Measurements from ENCODE around the gene DENND1B. TPM values are rescaled to one million over a fixed set of nuclear protein-coding genes. Genes with fewer than 3 reads are reported as not detected.

Gene DENND1B
- total and polyA plus RNA-seq, 9 of the 15 experiments (the other 6 are each of a cell fraction or from before 2014, with no cell fraction given), result 2.1 to 12.1 (median 7.5) TPM

- no peak for FAIRE-seq
- H3K4me1 ChIP-seq (replicated peaks in 1 of 2; ENCODE audit: control insufficient read depth in 2 of 2, insufficient read depth in 2 of 2, low read length in 2 of 2), result no peaks in the 10 kb centered on the region
- no peaks in the 10 kb centered on the region for H3K27me3 ChIP-seq (ENCODE audit: control insufficient read depth in 2 of 2, insufficient read depth in 2 of 2, low read length in 2 of 2)
- no TSS peak for BruUV-seq (replicated peaks)
- H3K9me3 ChIP-seq (replicated peaks; ENCODE audit: control insufficient read depth, insufficient read depth, low read depth, low read length), result no peaks in the 10 kb centered on the region
- TF ChIP-seq, protein P1, sequence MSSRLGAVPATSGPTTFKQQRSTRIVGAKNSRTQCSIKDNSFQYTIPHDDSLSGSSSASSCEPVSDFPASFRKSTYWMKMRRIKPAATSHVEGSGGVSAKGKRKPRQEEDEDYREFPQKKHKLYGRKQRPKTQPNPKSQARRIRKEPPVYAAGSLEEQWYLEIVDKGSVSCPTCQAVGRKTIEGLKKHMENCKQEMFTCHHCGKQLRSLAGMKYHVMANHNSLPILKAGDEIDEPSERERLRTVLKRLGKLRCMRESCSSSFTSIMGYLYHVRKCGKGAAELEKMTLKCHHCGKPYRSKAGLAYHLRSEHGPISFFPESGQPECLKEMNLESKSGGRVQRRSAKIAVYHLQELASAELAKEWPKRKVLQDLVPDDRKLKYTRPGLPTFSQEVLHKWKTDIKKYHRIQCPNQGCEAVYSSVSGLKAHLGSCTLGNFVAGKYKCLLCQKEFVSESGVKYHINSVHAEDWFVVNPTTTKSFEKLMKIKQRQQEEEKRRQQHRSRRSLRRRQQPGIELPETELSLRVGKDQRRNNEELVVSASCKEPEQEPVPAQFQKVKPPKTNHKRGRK (tag; IDR thresholded peaks at IDR 0.05), result no peak
- TF ChIP-seq ZZZ3 (IDR thresholded peaks at IDR 0.05) (no peak), FOXO4 (CRISPR knock-in tag; IDR thresholded peaks at IDR 0.05) (no peak)
- TF ChIP-seq, protein P2, sequence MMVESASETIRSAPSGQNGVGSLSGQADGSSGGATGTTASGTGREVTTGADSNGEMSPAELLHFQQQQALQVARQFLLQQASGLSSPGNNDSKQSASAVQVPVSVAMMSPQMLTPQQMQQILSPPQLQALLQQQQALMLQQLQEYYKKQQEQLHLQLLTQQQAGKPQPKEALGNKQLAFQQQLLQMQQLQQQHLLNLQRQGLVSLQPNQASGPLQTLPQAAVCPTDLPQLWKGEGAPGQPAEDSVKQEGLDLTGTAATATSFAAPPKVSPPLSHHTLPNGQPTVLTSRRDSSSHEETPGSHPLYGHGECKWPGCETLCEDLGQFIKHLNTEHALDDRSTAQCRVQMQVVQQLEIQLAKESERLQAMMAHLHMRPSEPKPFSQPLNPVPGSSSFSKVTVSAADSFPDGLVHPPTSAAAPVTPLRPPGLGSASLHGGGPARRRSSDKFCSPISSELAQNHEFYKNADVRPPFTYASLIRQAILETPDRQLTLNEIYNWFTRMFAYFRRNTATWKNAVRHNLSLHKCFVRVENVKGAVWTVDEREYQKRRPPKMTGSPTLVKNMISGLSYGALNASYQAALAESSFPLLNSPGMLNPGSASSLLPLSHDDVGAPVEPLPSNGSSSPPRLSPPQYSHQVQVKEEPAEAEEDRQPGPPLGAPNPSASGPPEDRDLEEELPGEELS (CRISPR knock-in tag; IDR thresholded peaks at IDR 0.05; ENCODE audit: borderline replicate concordance), result no peak
- no peak overlapping the region for H3K27ac ChIP-seq (ENCODE audit: extremely low read depth, low read depth, low read length)
- no peaks in the 10 kb centered on the region for H3K36me3 ChIP-seq (ENCODE audit: control insufficient read depth, insufficient read depth, low read length)
- H3K4me2 ChIP-seq (ENCODE audit: insufficient read depth, low read length), result no peak overlapping the region
- no peaks in the 10 kb centered on the region for H3K79me2 ChIP-seq (ENCODE audit: control insufficient read depth, insufficient read depth, low read length)
- H3K4me3 ChIP-seq, result no peak overlapping the region
- no peak overlapping the region for H3K9ac ChIP-seq (ENCODE audit: insufficient read depth in 1 of 2, low read depth in 2 of 2, low read length in 2 of 2)
- DNase-seq (ENCODE audit: extremely low read depth in 1 of 4, low spot score in 3 of 4), result no peak
- ChIA-PET CTCF (ENCODE audit: low intra/inter-chr PET ratio) (interaction anchor here (0.6 kb wide), 1 partner anchor 1275 kb away, joined by 3 read pairs; no protein-coding TSS in a partner anchor), POLR2A (no interaction called here)
- intact Hi-C loops (cut with micrococcal nuclease) (no loop called here), in situ Hi-C loops (cut with MboI) (no loop called here)
- no peak overlapping the region for H2AFZ ChIP-seq (ENCODE audit: low read depth, low read length)
- H4K20me1 ChIP-seq (replicated peaks; ENCODE audit: control insufficient read depth, insufficient read depth, low read length), result no peaks in the 10 kb centered on the region
- 86% methylated on average over 6 of the region's 6 CpGs for WGBS (ENCODE audit: insufficient coverage, low coverage, missing lambda C conversion rate)
- no peak for ATAC-seq
- H3K9me1 ChIP-seq (ENCODE audit: control insufficient read depth, insufficient read depth, low read length), result no peaks in the 10 kb centered on the region
Measured at GRCh38 chr1:197606168-197606845, 169.0 kb downstream of the DENND1B start.
